H1 (cell line): Measurements from ENCODE around the gene UPP1. TPM values are rescaled to one million over a fixed set of nuclear protein-coding genes. Genes with fewer than 3 reads are reported as not detected.

Source experiments
- CTCF ChIA-PET: fragments of 300-600 bp; sonication (Branson Sonifier 250); formaldehyde crosslinking; loops from one replicate; lab custom pipeline; 2021; ENCODE audit not compliant: partially characterized antibody; lab: Charles Lee
- POLR2A ChIA-PET: fragments of 300-600 bp; sonication (Branson Sonifier 250); formaldehyde crosslinking; loops from one replicate; lab custom pipeline; 2021; ENCODE audit warnings: inconsistent platforms; ENCODE audit not compliant: partially characterized antibody; lab: Charles Lee
- DNase-seq, 2 experiments: peaks; one replicate each; pipeline versions ENCODE4 v3.0.0 to v3.0.0-alpha.2; 2010 to 2022; ENCODE audit warnings: low spot score in 2 of 2, low read depth in 1 of 2, mixed read lengths in 1 of 2
- FAIRE-seq: peaks from 2 replicates; lab custom pipeline; 2011; peaks lifted over from hg19 to GRCh38; lab: Jason Lieb, UNC
- H2AFZ ChIP-seq: 2 replicates; pipeline ENCODE4 v1.8.1; 2012; ENCODE audit warnings: low read length, inconsistent platforms
- H2AK5ac ChIP-seq: 2 replicates; pipeline ENCODE4 v1.6.1; 2013; ENCODE audit warnings: low read depth, low read length
- H2BK120ac ChIP-seq: replicated peaks from 2 replicates; pipeline ENCODE3; 2013; ENCODE audit warnings: low read depth, low read length, inconsistent platforms
- H2BK12ac ChIP-seq: 2 replicates; pipeline ENCODE4 v1.6.1; 2013; ENCODE audit warnings: low read depth, low read length
- H2BK15ac ChIP-seq: 2 replicates; pipeline ENCODE4 v1.6.1; 2013; ENCODE audit warnings: low read length
- H2BK20ac ChIP-seq: 2 replicates; pipeline ENCODE4 v1.6.1; 2013; ENCODE audit warnings: low read length
- H2BK5ac ChIP-seq: 2 replicates; pipeline ENCODE4 v1.6.1; 2013; ENCODE audit warnings: low read depth, low read length
- H3K14ac ChIP-seq: 2 replicates; pipeline ENCODE4 v1.6.1; 2013; ENCODE audit warnings: inconsistent platforms; ENCODE audit not compliant: insufficient read length
- H3K18ac ChIP-seq: 2 replicates; pipeline ENCODE4 v1.6.1; 2013; ENCODE audit warnings: low read length; ENCODE audit errors: extremely low read depth
- H3K23ac ChIP-seq: 2 replicates; pipeline ENCODE4 v1.6.1; 2013; ENCODE audit warnings: inconsistent platforms; ENCODE audit not compliant: insufficient read length
- H3K23me2 ChIP-seq: 2 replicates; pipeline ENCODE4 v1.6.1; 2013; ENCODE audit warnings: low read depth, low read length
- H3K27ac ChIP-seq: 2 replicates; pipeline ENCODE4 v1.6.1; 2011; ENCODE audit warnings: low read depth, low read length, inconsistent platforms
- H3K27me3 ChIP-seq, 4 experiments: replicated peaks in 1 of 4; 1 replicate in 1 of 4; 2 replicates in 3 of 4; pipeline versions ENCODE4 v1.6.1 to v1.8.1; 2011 to 2013; ENCODE audit warnings: low read length in 3 of 4, mild to moderate bottlenecking in 3 of 4, inconsistent platforms in 2 of 4, mixed read lengths in 2 of 4, moderate library complexity in 1 of 4; ENCODE audit not compliant: control insufficient read depth in 3 of 4, insufficient read depth in 3 of 4; ENCODE audit errors: extremely low read depth in 1 of 4
- H3K36me3 ChIP-seq, 4 experiments: 2 replicates each; pipeline versions ENCODE4 v1.6.1 to v1.8.1; 2011 to 2013; ENCODE audit warnings: mild to moderate bottlenecking in 4 of 4, low read length in 3 of 4, moderate library complexity in 2 of 4, control low read depth in 1 of 4, inconsistent platforms in 1 of 4; ENCODE audit not compliant: insufficient read depth in 4 of 4, control insufficient read depth in 2 of 4
- H3K4ac ChIP-seq: replicated peaks from 2 replicates; pipeline ENCODE3; 2013; ENCODE audit warnings: low read length, low read depth, mixed read lengths, inconsistent platforms; ENCODE audit not compliant: insufficient read length
- H3K4me1 ChIP-seq, 4 experiments: replicated peaks in 1 of 4; 1 replicate in 1 of 4; 2 replicates in 3 of 4; pipeline versions ENCODE4 v1.6.1 to v1.8.1; 2011 to 2013; ENCODE audit warnings: low read length in 3 of 4, inconsistent platforms in 2 of 4, mixed read lengths in 1 of 4; ENCODE audit not compliant: insufficient read depth in 4 of 4, control insufficient read depth in 3 of 4
- H3K4me2 ChIP-seq, 2 experiments: 2 replicates each; pipeline versions ENCODE4 v1.6.1 to v1.8.1; 2011 to 2013; ENCODE audit warnings: low read depth in 2 of 2, low read length in 2 of 2, control low read depth in 1 of 2, inconsistent platforms in 1 of 2, mild to moderate bottlenecking in 1 of 2; ENCODE audit not compliant: insufficient read depth in 1 of 2
- H3K4me3 ChIP-seq, 4 experiments: fragments of 200-600, 300-600 bp in 1 of 4; sonication (generic), shearing (Covaris generic), sonication (Bioruptor Twin) in 1 of 4; 2 replicates each; pipeline versions ENCODE4 v1.5.1 to v1.8.1; 2011 to 2016; ENCODE audit warnings: low read length in 4 of 4, low read depth in 3 of 4, control low read depth in 2 of 4, inconsistent platforms in 2 of 4, mild to moderate bottlenecking in 2 of 4, mixed read lengths in 1 of 4, moderate library complexity in 1 of 4; ENCODE audit not compliant: insufficient read depth in 2 of 4; ENCODE audit errors: extremely low read depth in 1 of 4
- H3K56ac ChIP-seq: replicated peaks from 2 replicates; pipeline ENCODE3; 2013; ENCODE audit warnings: low read depth, mild to moderate bottlenecking, mixed read lengths, low read length, inconsistent platforms; ENCODE audit not compliant: insufficient read length
- H3K79me1 ChIP-seq: 2 replicates; pipeline ENCODE4 v1.6.1; 2013; ENCODE audit warnings: low read depth, low read length, control low read depth
- H3K79me2 ChIP-seq, 2 experiments: 2 replicates each; pipeline versions ENCODE4 v1.6.1 to v1.8.1; 2012 to 2013; ENCODE audit warnings: low read length in 2 of 2, mild to moderate bottlenecking in 2 of 2, inconsistent platforms in 1 of 2; ENCODE audit not compliant: insufficient read depth in 2 of 2, control insufficient read depth in 1 of 2
- H3K9ac ChIP-seq, 4 experiments: replicated peaks in 1 of 4; 1 replicate in 1 of 4; 2 replicates in 3 of 4; pipeline versions ENCODE4 v1.6.1 to v1.8.1; 2011 to 2013; ENCODE audit warnings: low read depth in 3 of 4, low read length in 3 of 4, control low read depth in 2 of 4, mild to moderate bottlenecking in 2 of 4, moderate library complexity in 2 of 4, inconsistent platforms in 1 of 4; ENCODE audit errors: extremely low read depth in 1 of 4
- H3K9me3 ChIP-seq, 2 experiments: 2 replicates each; pipeline versions ENCODE4 v1.6.1 to v1.8.1; 2012 to 2013; ENCODE audit warnings: mild to moderate bottlenecking in 2 of 2, moderate library complexity in 2 of 2, control low read depth in 1 of 2, inconsistent platforms in 1 of 2, low read depth in 1 of 2, low read length in 1 of 2, mixed read lengths in 1 of 2; ENCODE audit not compliant: insufficient read depth in 2 of 2
- H4K20me1 ChIP-seq, 2 experiments: replicated peaks in 1 of 2; 2 replicates each; pipeline versions ENCODE3 to v1.8.1; 2011 to 2013; ENCODE audit warnings: inconsistent platforms in 2 of 2, low read length in 2 of 2, mild to moderate bottlenecking in 1 of 2; ENCODE audit not compliant: insufficient read depth in 2 of 2, control insufficient read depth in 1 of 2
- H4K5ac ChIP-seq: 2 replicates; pipeline ENCODE4 v1.6.1; 2013; ENCODE audit warnings: low read length, low read depth, mixed read lengths, inconsistent platforms; ENCODE audit not compliant: insufficient read length
- H4K8ac ChIP-seq: 2 replicates; pipeline ENCODE4 v1.8.0; 2013; ENCODE audit warnings: mild to moderate bottlenecking, moderate library complexity, low read length, inconsistent platforms; ENCODE audit not compliant: insufficient read depth; ENCODE audit errors: extremely low read depth
- H4K91ac ChIP-seq: replicated peaks from 2 replicates; pipeline ENCODE3; 2013; ENCODE audit warnings: low read length, mixed read lengths, inconsistent platforms; ENCODE audit not compliant: insufficient read length
- BACH1 ChIP-seq: IDR thresholded peaks from 2 replicates; pipeline ENCODE4 v1.6.1; 2012; ENCODE audit warnings: low read length, improper control_type of control experiment
- HDAC2 ChIP-seq, 2 experiments: fragments of 300-600 bp in 1 of 2; sonication (generic) in 1 of 2; IDR thresholded peaks; 2 replicates each; pipeline ENCODE4 v1.6.1; 2011 to 2012; ENCODE audit warnings: low read depth in 2 of 2, low read length in 2 of 2, mild to moderate bottlenecking in 2 of 2, moderate library complexity in 2 of 2, borderline replicate concordance in 1 of 2, inconsistent platforms in 1 of 2
- KDM1A ChIP-seq: fragments of 200-600, 300-600 bp; sonication (generic); IDR thresholded peaks from 2 replicates; pipeline ENCODE4 v1.7.1; 2016; ENCODE audit warnings: mild to moderate bottlenecking, low read length, borderline replicate concordance
- RAD21 ChIP-seq, 2 experiments: IDR thresholded peaks in 1 of 2; conservative IDR thresholded peaks in 1 of 2; 2 replicates each; pipeline ENCODE4 v1.6.1; 2011; ENCODE audit warnings: low read depth in 2 of 2, low read length in 2 of 2, improper control_type of control experiment in 1 of 2, inconsistent platforms in 1 of 2, mild to moderate bottlenecking in 1 of 2, moderate library complexity in 1 of 2
- WGBS, 2 experiments: shearing (Covaris generic) in 1 of 2; methylation state at CpG; one replicate each; pipeline versions ENCODE4 v1.1.6 to v1.1.7; 2013 to 2015; ENCODE audit warnings: low lambda C conversion rate in 2 of 2, mixed read lengths in 2 of 2, inconsistent platforms in 1 of 2, low coverage in 1 of 2, missing lambda C conversion rate in 1 of 2; ENCODE audit not compliant: insufficient replicate concordance in 2 of 2, insufficient coverage in 1 of 2, insufficient read length in 1 of 2; ENCODE audit errors: extremely low coverage in 1 of 2, missing lambda C conversion rate in 1 of 2; 5-methylcytosine and 5-hydroxymethylcytosine counted together
- polyA plus RNA-seq, 7 experiments: library from polyadenylated mRNA; depleted of rRNA in 3 of 7; stranded (reverse) in 5 of 7; unstranded in 2 of 7; fragments of >200 nt in 5 of 7; fragments of 200-250 nt in 2 of 7; gene quantifications; 1 replicate in 5 of 7; 2 replicates in 1 of 7; 4 replicates in 1 of 7; pipeline versions ENCODE4 v1.2.1 to v1.2.3, GENCODE V29; 2011 to 2013; ENCODE audit warnings: missing spikeins in 2 of 7, mixed read lengths in 2 of 7
- total RNA-seq: library from RNA; stranded (reverse); fragmentation: NEBNext Ultra II Directional; extraction: Animal tissue kit (Norgen Biotek cat#: 25700); gene quantifications from 2 replicates; pipeline ENCODE4 v1.2.1, GENCODE V29; 2021
- TF ChIP-seq, protein P1 (sequence below), 3 experiments: IDR thresholded peaks; 1 replicate in 2 of 3; 2 replicates in 1 of 3; pipeline versions ENCODE4 v1.5.1 to v1.6.1; 2011; ENCODE audit warnings: low read length in 3 of 3, mild to moderate bottlenecking in 3 of 3, inconsistent platforms in 2 of 3, low read depth in 1 of 3, moderate library complexity in 1 of 3; ENCODE audit not compliant: insufficient read depth in 1 of 3; ENCODE audit errors: control extremely low read depth in 1 of 3

UPP1 gene
- total and polyA plus RNA-seq, 2 of the 8 experiments (the other 6 are each of a cell fraction or from before 2014, with no cell fraction given): 40.7 to 46.2 TPM

DNA sequence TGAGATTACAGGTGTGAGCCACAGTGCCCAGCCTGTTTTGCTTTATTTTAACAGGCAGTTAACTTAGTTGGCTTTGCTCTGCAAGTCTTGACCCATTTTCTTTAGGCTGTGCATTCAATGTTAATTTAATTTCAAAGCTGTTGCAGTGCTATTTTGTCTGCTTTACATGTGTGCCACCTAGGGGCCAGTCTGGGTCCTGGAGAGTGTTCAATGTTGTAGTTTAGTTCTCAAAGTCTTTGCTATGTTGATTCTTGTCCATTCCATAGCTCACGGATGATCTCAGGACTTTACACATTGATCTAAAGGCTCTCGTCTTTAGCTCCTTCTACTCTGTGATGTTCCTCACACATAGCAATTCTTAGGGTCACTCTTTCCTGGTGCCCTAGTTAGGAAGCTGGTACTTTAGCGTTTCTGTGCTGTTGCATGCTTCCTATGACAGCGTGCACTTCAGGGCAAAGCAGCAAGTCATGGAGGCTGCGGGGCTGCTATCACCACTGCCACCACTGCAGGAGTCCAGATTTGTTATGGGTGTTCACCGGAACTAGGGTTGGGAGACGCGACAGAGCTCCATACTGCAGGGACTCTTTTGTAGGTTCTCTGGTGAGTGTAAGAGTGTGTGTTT, 65.8 kb downstream of the UPP1 start:
- Histone ChIP-seq H3K23me2 (no peaks in the 10 kb centered on the region), H3K9me3 (0 out of 4 replicates have a peak, but pooled peaks cover 0 to 2% of the 10 kb centered on the region in 2 experiments), H3K9ac (no peak overlapping the region), H3K4me3 (no peak overlapping the region), H3K23ac (no peak overlapping the region), H2AFZ (0 out of 2 replicates have a peak overlapping the region, but pooled peaks have one; percentile 80), H2BK12ac (no peak overlapping the region; the same call in 1 of the 2 replicates), H3K4ac (no peak overlapping the region), H2BK20ac (0 out of 2 replicates have a peak overlapping the region, but pooled peaks have one; percentile 10), H3K4me2 (no peak overlapping the region), H4K8ac (no peak overlapping the region), H3K27me3 (no peaks in the 10 kb centered on the region), H3K79me1 (no peaks in the 10 kb centered on the region), H3K4me1 (no peaks in the 10 kb centered on the region), H3K14ac (no peak overlapping the region), H3K27ac (no peak overlapping the region), H2BK120ac (no peak overlapping the region), H3K56ac (no peak overlapping the region), H4K91ac (peak overlapping the region; percentile 70), H3K36me3 (no peaks in the 10 kb centered on the region), H2AK5ac (no peak overlapping the region), H2BK15ac (no peak overlapping the region), H3K18ac (no peak overlapping the region), H4K5ac (no peak overlapping the region), H2BK5ac (no peak overlapping the region), H3K79me2 (no peaks in the 10 kb centered on the region), H4K20me1 (no peaks in the 10 kb centered on the region)
- WGBS, 2 experiments: 94% methylated on average over 8 of the region's 8 CpGs; no CpG with 5 or more reads in 1 of the 2 experiments
- no peak for DNase-seq
- FAIRE-seq: peak; percentile 45
- CTCF ChIA-PET: interaction anchor here (0.7 to 3.9 kb wide), 28 partner anchors 8 to 403 kb away, joined by 3 to 26 read pairs (median 4); no protein-coding TSS in a partner anchor
- POLR2A ChIA-PET: interaction anchor here (0.9 kb wide), 1 partner anchor 66 kb away, joined by 4 read pairs; the partner anchor contains the start of gene UPP1
- TF ChIP-seq HDAC2 (IDR thresholded peaks at IDR 0.05; ENCODE audit: borderline replicate concordance in 1 of 2, low read depth in 2 of 2, low read length in 2 of 2) (no peak), KDM1A (no peak), RAD21 (IDR thresholded peaks at IDR 0.05 in 1 of 2, conservative IDR thresholded peaks at IDR 0.05 in 1 of 2; ENCODE audit: low read depth in 2 of 2, low read length in 2 of 2) (peak; percentile 75 to 81), BACH1 (no peak)
- TF ChIP-seq, protein P1, sequence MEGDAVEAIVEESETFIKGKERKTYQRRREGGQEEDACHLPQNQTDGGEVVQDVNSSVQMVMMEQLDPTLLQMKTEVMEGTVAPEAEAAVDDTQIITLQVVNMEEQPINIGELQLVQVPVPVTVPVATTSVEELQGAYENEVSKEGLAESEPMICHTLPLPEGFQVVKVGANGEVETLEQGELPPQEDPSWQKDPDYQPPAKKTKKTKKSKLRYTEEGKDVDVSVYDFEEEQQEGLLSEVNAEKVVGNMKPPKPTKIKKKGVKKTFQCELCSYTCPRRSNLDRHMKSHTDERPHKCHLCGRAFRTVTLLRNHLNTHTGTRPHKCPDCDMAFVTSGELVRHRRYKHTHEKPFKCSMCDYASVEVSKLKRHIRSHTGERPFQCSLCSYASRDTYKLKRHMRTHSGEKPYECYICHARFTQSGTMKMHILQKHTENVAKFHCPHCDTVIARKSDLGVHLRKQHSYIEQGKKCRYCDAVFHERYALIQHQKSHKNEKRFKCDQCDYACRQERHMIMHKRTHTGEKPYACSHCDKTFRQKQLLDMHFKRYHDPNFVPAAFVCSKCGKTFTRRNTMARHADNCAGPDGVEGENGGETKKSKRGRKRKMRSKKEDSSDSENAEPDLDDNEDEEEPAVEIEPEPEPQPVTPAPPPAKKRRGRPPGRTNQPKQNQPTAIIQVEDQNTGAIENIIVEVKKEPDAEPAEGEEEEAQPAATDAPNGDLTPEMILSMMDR (IDR thresholded peaks at IDR 0.05; ENCODE audit: control extremely low read depth in 1 of 3, insufficient read depth in 1 of 3, low read depth in 1 of 3, low read length in 3 of 3): peak in 2 of 3 experiments; percentile 63 to 66; a peak in 3 of 4 replicates
